Fibroblast of lung (primary cell): ENCODE results near the gene ACTL9. TPM values are rescaled to one million over a fixed set of nuclear protein-coding genes. Genes with fewer than 3 reads are reported as not detected.

Experiments
- DNase-seq, 2 donors: peaks; one replicate each; pipeline versions ENCODE4 v3.0.0 to v3.0.0-alpha.2; 2010; ENCODE audit warnings: low read depth in 2 of 2
- H2AFZ ChIP-seq: 2 replicates; pipeline ENCODE4 v1.5.1; 2012; ENCODE audit warnings: low read length, control low read depth, inconsistent platforms
- H3K27ac ChIP-seq: 2 replicates; pipeline ENCODE4 v1.5.1; 2011; ENCODE audit warnings: low read length, control low read depth; ENCODE audit not compliant: insufficient read depth
- H3K27me3 ChIP-seq: 2 replicates; pipeline ENCODE4 v1.5.1; 2011; ENCODE audit warnings: mild to moderate bottlenecking, low read length; ENCODE audit not compliant: control insufficient read depth, insufficient read depth
- H3K36me3 ChIP-seq: 2 replicates; pipeline ENCODE4 v1.5.1; 2011; ENCODE audit warnings: low read length; ENCODE audit not compliant: control insufficient read depth, insufficient read depth
- H3K4me1 ChIP-seq: 2 replicates; pipeline ENCODE4 v1.5.1; 2011; ENCODE audit warnings: low read length; ENCODE audit not compliant: control insufficient read depth, insufficient read depth; ENCODE audit errors: extremely low read depth
- H3K4me2 ChIP-seq: 2 replicates; pipeline ENCODE4 v1.5.1; 2011; ENCODE audit warnings: low read length, control low read depth; ENCODE audit not compliant: insufficient read depth; ENCODE audit errors: extremely low read depth
- H3K4me3 ChIP-seq, 4 experiments: fragments of 200-600 bp in 1 of 4; sonication (generic) in 1 of 4; replicated peaks in 1 of 4; 2 replicates each; pipeline ENCODE4 v1.5.1; 2011 to 2016; ENCODE audit warnings: low read length in 4 of 4, low read depth in 3 of 4, mild to moderate bottlenecking in 3 of 4, control low read depth in 2 of 4, inconsistent platforms in 1 of 4, mixed read lengths in 1 of 4; ENCODE audit not compliant: insufficient read depth in 1 of 4; ENCODE audit errors: control extremely low read depth in 1 of 4
- H3K79me2 ChIP-seq: 2 replicates; pipeline ENCODE4 v1.5.1; 2012; ENCODE audit warnings: mild to moderate bottlenecking, low read length, inconsistent platforms; ENCODE audit not compliant: control insufficient read depth, insufficient read depth
- H3K9ac ChIP-seq: 2 replicates; pipeline ENCODE4 v1.5.1; 2011; ENCODE audit warnings: mild to moderate bottlenecking, low read length, control low read depth; ENCODE audit not compliant: insufficient read depth
- H3K9me3 ChIP-seq: 2 replicates; pipeline ENCODE4 v1.5.1; 2012; ENCODE audit warnings: low read depth, low read length; ENCODE audit not compliant: control insufficient read depth, insufficient read depth
- H4K20me1 ChIP-seq: 2 replicates; pipeline ENCODE4 v1.5.1; 2011; ENCODE audit warnings: low read length; ENCODE audit not compliant: control insufficient read depth, insufficient read depth; ENCODE audit errors: extremely low read depth
- EZH2 ChIP-seq: IDR thresholded peaks from 2 replicates; pipeline ENCODE4 v1.5.1; 2012; ENCODE audit warnings: low read length, control low read depth, mild to moderate bottlenecking; ENCODE audit errors: missing control alignments
- polyA plus RNA-seq, 2 donors: library from polyadenylated mRNA; depleted of rRNA in 1 of 2; stranded (reverse) in 1 of 2; unstranded in 1 of 2; fragments of >200 nt; gene quantifications; 2 replicates each; pipeline ENCODE4 v1.2.1, GENCODE V29; 2011 to 2012; ENCODE audit warnings: missing spikeins in 1 of 2
- total RNA-seq: library from RNA; depleted of rRNA; stranded (reverse); fragments of >200 nt; gene quantifications from 2 replicates; pipeline ENCODE4 v1.2.1, GENCODE V29; 2014
- TF ChIP-seq, protein P1 (sequence below), 2 donors: IDR thresholded peaks in 1 of 2; conservative IDR thresholded peaks in 1 of 2; 1 replicate in 1 of 2; 2 replicates in 1 of 2; pipeline ENCODE4 v1.5.1; 2011 to 2012; ENCODE audit warnings: low read length in 2 of 2, control low read depth in 1 of 2, inconsistent platforms in 1 of 2, low read depth in 1 of 2, mild to moderate bottlenecking in 1 of 2

Gene ACTL9
- total and polyA plus RNA-seq, 2 donors (not counting 1 experiment from before 2014, with no cell fraction given), result not detected

DNA sequence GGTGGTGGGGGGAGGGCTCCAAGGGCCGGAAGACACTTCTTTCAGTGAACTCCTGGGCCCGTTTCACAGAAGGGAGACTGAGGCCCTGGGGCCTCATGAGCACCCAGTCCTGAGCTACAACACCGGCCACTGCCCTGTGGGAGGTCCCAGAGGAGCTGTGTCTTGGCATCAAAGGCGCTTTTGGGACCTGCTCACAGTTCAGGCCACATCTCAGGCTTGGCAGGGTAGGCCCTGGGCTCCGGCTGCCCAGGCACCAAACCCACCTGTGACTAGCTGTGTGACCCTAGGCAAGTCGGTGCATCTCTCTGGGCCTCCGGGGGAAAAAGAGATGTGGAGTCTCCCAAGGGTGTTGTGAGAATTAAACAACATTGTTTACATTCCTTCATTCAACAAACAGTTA, 38.7 kb downstream of the ACTL9 start:
- H3K27ac ChIP-seq, result no peak overlapping the region
- H3K4me1 ChIP-seq, result no peaks in the 10 kb centered on the region
- no peaks in the 10 kb centered on the region for H3K79me2 ChIP-seq
- TF ChIP-seq EZH2, result no peak
- TF ChIP-seq, protein P1, sequence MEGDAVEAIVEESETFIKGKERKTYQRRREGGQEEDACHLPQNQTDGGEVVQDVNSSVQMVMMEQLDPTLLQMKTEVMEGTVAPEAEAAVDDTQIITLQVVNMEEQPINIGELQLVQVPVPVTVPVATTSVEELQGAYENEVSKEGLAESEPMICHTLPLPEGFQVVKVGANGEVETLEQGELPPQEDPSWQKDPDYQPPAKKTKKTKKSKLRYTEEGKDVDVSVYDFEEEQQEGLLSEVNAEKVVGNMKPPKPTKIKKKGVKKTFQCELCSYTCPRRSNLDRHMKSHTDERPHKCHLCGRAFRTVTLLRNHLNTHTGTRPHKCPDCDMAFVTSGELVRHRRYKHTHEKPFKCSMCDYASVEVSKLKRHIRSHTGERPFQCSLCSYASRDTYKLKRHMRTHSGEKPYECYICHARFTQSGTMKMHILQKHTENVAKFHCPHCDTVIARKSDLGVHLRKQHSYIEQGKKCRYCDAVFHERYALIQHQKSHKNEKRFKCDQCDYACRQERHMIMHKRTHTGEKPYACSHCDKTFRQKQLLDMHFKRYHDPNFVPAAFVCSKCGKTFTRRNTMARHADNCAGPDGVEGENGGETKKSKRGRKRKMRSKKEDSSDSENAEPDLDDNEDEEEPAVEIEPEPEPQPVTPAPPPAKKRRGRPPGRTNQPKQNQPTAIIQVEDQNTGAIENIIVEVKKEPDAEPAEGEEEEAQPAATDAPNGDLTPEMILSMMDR (conservative IDR thresholded peaks at IDR 0.05 in 1 of 2, IDR thresholded peaks at IDR 0.05 in 1 of 2; ENCODE audit: low read depth in 1 of 2, low read length in 2 of 2), result no peak
- H3K9me3 ChIP-seq, result no peaks in the 10 kb centered on the region
- no peaks in the 10 kb centered on the region for H3K36me3 ChIP-seq
- H4K20me1 ChIP-seq, result no peaks in the 10 kb centered on the region
- no peak overlapping the region for H3K4me3 ChIP-seq
- no peak overlapping the region for H3K4me2 ChIP-seq
- DNase-seq, result no peak
- no peak overlapping the region for H3K9ac ChIP-seq
- no peaks in the 10 kb centered on the region for H3K27me3 ChIP-seq
- H2AFZ ChIP-seq, result no peak overlapping the region

- Histone ChIP-seq H3K27me3 (no peaks in the 10 kb centered on the region), H3K4me1 (no peaks in the 10 kb centered on the region), H3K79me2 (no peaks in the 10 kb centered on the region), H3K4me3 (no peak overlapping the region), H3K9me3 (no peaks in the 10 kb centered on the region), H3K27ac (no peak overlapping the region), H2AFZ (no peak overlapping the region), H3K4me2 (no peak overlapping the region), H3K36me3 (no peaks in the 10 kb centered on the region), H3K9ac (no peak overlapping the region), H4K20me1 (no peaks in the 10 kb centered on the region)
- no peak for TF ChIP-seq EZH2
- TF ChIP-seq, protein P1 (conservative IDR thresholded peaks at IDR 0.05 in 1 of 2, IDR thresholded peaks at IDR 0.05 in 1 of 2; ENCODE audit: low read depth in 1 of 2, low read length in 2 of 2), result no peak
- DNase-seq, result no peak
Observed at GRCh38 chr19:8657869-8658268, 40.7 kb downstream of the ACTL9 start.

GRCh38 chr19:8655340-8655709, 43.3 kb downstream of the ACTL9 start:
- TF ChIP-seq, protein P1 (conservative IDR thresholded peaks at IDR 0.05 in 1 of 2, IDR thresholded peaks at IDR 0.05 in 1 of 2; ENCODE audit: low read depth in 1 of 2, low read length in 2 of 2), result no peak
- TF ChIP-seq EZH2, result no peak
- DNase-seq, result no peak
- H3K27ac ChIP-seq, result no peak overlapping the region
- no peaks in the 10 kb centered on the region for H3K4me1 ChIP-seq
- no peaks in the 10 kb centered on the region for H3K79me2 ChIP-seq
- H2AFZ ChIP-seq, result no peak overlapping the region
- H3K36me3 ChIP-seq, result no peaks in the 10 kb centered on the region
- H3K9ac ChIP-seq, result no peak overlapping the region
- no peaks in the 10 kb centered on the region for H3K27me3 ChIP-seq
- H3K9me3 ChIP-seq, result no peaks in the 10 kb centered on the region
- no peak overlapping the region for H3K4me2 ChIP-seq
- H3K4me3 ChIP-seq, result no peak overlapping the region
- no peaks in the 10 kb centered on the region for H4K20me1 ChIP-seq
